Dermis microvascular lymphatic vessel endothelial cell (primary cell): ENCODE data around the gene TLL2. TPM values are rescaled to one million over a fixed set of nuclear protein-coding genes. Genes with fewer than 3 reads are reported as not detected.

Experiments
- DNase-seq, 2 donors: peaks; one replicate each; pipeline versions ENCODE4 v3.0.0 to v3.0.0-alpha.2; 2010; ENCODE audit warnings: low read depth in 2 of 2
- total RNA-seq: library from RNA; depleted of rRNA; stranded (reverse); fragments of >200 nt; gene quantifications from 2 replicates; pipeline ENCODE4 v1.2.1, GENCODE V29; 2014

TLL2 gene
- total RNA-seq, 1 donor from 2014 or later, result under 0.01 TPM

DNA sequence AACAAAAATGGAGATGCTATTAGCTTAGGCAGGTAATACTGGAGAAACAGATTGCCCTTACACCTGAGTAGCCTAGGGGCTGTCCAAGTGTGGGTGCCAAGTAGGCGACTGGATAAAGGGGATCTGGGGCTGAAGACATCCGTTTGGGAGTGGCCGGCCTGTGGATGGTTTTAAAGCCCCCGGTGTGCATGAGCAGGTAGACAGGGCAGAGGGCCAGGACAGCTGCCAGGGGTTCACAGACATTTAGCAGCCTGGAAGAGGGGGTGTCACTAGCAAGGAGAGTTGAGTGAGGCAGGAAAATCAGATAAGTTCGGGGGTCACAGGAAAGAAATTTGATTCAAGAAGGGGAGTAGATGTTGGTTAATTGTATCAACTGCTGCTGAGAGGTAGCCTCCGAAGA is 153.4 kb downstream of the TLL2 start:
- no peak for DNase-seq

DNA sequence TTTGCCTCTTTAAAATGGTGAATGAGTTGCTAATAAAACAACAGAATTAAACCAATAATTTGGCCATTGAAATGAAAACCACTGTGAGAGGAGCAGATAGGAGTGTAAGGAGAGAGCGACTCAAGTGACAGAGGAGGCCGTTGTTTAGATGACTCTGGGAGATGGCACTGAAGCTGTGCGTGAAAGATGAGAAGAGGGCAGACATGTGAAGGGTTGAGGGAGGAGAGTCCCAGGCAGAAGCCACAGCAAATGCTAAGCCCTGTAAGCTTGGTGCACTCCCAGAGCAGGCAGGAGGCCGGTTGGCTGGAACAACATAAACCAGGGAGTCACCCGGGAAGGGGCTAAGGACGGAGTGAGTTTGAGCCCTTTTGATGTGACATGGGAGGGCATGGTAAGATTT is 154.1 kb downstream of the TLL2 start:
- no peak for DNase-seq

DNA sequence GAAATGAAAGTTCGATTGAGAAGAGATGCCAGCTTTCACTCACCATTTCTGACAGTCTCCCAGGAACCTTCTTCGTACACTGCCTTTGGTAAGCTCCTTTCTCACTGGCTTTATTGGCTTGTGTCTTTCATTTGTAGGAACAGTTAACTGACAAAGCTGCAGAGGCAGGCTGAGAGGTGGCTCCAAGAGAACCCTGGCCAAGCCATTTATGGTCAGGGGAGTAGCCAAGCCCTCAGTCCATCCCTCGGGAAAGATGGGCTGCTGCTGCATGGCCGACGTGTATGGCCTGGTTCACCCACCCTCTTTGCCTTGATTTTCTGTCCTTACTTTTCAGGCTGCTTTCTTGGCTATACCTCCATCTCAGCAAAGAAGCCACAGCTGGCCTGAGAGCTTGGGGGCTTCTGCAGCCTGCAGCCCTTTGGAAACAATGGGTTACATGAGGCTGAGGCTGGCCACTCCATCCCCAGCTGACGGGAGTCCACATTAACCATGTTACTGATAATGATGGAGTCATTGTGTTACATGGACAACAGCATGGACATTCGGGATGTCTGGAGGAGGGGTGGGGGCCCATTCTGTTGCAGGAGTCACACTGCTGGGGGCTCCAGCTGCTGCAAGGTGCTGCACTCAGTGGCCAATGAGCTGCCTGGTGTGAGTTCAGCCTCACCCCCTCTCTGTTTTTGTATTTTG is 154.7 kb downstream of the TLL2 start, which contains the start of gene OPALIN:
Gene OPALIN, minus strand, starts transcription at position 152 of the 690 bp plus-strand sequence. Its CDS starts 106 bp downstream, at position 46.
- DNase-seq, result no peak

DNA sequence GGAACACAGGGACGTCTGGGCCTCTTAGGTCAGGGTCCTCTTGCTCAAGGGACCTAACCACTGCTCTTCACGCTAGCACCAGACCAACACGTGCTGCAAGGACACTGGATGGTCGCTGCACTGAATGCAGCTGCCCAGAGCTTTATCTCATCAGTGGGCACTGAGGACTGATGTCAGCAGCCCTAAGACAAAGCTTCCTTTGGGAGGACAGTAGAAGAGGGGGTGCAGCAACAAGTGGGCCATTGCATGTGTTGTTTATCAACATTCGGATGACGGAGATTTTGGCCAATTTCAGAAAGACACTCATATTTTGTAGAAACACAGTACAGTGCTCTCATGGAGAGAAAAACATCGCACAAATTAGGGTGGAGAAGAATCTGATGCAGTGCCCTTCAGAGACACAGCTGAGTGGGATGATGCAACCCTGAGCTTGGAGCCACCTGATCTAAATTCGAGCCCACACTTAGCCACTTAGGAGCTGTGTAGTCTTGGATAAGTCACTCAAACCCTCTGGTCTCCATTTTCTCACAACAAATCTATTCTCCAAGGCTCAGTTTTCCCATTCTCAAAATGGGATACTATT is 156.6 kb downstream of the TLL2 start:
- no peak for DNase-seq

DNA sequence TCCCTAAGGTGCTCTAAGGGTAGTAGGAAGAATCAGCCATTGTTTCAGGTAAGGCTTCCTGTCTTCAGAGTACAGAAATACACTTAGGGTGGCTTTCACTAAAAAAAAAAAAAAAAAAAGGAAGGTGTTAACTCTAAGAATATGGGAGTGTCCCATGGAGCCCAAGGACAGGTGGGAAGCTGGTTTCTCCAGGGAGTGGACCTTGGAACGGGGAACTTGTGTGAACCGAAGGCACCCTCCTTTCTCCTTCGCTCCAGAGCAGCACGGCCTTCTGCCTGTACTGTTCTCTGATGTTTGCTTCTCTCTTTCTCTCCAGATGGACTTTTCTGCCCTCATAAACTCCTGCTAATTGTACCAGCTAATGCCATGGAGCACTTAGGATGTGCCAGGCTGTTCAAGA is 161.1 kb downstream of the TLL2 start:
- DNase-seq, result no peak

DNA sequence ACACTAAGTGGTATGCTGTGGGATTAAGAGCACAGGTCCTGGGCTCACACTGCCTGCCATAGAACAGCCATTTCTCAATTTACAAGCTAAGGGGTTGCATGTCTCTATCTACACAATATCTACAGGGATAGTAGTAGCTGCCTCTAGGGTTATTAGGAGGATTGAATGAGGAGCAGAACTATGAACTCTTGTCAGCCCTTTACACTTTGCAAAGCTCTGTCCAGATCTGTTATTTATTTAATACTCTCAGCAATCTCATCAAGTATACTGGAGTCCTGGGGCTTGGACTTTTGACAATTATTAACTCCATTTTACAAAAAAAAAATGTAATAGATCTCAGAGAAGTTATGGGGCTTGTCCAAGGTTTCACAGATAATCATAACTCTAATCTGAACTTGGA is 161.7 kb downstream of the TLL2 start:
- DNase-seq, result no peak

DNA sequence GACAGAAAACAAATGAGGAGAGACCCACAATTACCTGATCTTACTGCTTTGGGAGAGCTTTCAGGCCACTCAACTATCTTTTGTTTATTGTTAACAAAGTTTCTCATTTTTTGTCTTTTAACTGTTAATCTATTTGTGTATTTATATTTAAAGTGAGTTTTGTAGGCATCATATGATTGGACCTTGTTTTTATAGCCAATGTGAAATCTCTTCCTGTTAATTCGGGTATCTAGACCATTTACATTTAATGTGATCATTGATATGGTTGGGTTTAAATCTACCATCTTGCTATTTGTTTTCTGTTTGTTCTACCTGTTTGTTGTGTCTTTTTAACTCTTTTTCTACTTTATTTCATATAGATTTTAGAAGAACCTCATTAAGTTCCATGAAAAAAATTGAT is 167.4 kb downstream of the TLL2 start:
- no peak for DNase-seq

DNA sequence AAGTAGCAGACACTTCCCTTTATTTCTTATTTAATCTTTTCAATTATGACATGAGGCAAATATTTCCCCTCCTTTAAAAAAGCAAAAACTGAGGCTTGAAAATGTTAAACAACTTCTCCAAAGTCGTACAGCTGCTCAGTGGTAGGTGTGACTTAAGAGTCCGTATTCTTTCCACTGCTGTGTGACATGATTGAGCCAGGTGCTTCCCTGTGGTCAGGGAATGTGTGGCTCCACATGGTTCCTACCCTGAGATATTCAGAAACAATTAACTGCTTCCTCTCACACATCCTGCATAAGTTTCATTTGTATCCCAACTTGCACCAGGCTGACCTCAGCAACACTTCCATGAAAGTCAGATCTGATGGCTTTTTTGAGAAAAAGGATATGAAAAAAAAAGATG is 168.5 kb downstream of the TLL2 start:
- no peak for DNase-seq

DNA sequence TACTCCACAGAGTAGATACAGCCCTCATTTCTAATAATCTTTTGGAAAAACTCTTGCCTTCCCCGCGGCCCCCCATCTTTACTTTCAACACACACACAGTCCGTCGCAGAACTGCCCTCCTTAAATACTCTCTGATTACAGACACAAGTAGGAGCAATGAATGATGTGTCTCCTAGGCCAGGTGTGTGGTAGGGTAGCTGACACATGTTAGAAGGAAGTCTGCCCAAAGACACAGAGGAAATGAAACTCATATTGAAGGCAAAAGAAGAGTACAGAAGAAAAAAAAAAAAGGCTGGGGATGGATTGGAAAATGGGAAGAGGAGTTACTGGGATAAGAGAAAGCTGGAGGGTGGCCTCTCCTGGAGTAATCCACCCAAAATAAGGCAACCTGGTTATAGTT is 169.5 kb downstream of the TLL2 start:
- DNase-seq, result no peak

DNA sequence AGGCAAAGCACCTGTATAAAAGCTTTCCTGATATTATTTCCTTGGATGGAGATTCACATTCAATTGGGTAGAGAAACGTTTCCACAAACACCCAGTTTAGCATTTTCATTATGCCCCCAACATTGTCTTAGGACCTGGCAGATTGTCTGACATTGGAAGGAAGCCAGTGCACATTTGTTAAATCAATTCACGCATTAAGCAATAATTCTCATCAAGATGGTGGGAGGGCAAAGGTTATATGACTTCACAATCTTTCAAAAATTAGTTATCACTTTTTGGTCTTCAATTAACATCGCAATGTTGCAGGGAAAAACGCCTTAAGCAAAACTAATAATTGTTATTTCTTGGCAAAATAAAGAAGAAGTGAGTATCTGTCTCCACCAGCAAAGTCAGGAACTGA is 171.3 kb downstream of the TLL2 start:
- DNase-seq, result no peak

DNA sequence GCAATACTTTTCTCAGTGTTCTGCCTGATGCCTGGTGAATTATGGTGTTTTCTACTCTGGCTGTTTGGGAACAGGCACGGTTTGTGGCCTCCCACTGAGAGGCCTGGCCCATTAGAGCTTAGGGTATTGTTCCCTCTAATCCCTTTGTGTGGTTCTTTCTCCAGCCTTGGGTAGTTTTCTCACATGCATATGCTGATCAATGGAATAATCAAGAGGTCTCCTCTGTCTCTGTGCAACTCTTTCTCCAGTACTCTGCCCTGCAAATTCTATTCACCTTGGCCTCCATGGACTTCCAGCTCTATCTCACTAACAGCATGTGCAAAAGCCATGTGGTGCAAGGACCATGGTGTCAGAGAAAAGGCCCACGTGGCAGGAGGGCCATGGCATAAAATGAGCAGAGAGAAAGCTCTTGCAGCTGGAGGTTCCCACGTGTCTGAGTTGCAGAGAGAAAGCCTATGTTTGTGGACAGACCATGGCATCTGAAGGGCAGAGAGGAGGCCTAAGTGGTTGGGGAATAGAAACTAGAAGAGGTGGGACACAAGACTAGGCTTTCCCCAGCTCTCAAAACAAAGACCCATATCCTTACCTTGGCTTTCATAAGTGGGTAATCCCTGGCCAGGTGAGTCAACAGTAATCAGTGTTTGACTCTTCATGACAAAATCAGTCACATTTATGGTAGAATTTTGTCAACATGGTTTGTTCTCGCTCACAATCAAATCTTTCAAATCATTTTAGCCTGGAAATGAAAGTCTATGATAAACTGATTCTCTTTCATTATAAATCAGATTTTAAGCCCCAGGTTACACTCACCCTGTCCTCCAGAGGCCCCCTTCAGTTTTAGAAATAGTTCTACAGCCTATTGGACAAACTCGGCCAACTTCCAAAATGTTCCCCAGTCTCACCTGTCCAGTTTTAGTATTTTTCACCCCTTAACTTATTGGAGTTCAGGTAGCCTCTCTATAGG is 172.2 kb downstream of the TLL2 start:
- DNase-seq, result no peak

DNA sequence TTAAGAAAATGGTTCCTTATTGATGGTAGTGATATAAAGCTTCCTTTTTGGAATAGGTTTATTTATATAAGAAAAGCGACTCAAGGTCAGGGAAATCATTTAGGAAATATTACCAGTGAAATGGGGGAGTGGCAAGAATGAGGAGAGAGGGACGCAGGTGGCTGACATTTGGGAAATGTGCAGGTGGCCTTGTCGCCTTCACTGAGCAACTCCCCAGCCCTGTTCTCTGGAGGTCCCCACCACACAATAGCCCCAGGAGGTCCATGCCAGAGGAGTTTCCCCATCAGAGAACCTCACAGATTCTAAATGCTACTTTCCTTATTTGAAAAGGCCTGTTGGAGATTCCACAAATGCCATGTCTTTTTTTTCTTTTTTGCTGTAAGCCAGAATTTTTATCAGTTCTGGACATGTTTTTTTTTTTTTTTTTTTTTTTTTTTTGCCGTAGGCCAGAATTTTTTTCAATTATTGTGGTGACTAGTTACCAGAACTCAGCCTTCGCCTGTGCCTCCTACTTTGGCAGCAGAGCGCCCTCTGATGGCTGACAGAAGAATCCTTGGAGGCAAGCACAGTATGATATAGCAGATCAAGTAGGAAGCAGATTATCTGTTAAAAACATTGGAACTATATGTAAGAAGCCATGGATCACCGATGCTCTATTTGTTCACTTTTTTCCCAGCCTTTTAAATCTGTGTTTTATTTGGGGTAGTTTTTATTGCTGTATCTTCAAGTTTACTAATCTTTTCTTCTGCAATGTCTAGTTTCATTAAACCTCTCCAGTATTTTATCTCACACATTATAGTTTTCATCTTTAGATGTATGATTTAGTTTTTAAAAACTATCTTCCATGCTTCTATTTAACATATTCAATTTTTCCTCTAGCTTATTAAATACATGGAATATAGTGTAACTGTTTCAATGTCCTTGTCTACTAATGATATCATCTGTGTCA is 173.5 kb downstream of the TLL2 start:
- DNase-seq, result peak; percentile 33 to 76

DNA sequence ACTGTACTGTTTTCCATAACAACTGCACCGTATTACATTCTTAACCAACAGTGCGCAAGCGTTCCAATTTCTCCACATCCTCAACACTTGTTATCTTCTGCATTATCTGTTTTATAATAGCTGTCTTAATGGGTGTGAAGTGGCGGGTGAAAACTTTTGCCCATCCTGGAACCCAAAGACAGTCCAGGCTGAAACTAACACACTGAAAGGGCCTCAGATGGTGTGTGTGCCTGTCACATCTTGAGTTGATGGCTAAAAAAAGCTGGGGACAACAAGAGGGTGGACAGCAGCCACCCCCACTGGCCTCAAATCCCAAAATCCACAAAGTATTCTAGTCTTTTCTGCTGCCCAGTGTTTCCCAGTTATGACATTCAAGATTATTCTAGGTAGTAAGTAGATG is 174.3 kb downstream of the TLL2 start:
- DNase-seq, result no peak

DNA sequence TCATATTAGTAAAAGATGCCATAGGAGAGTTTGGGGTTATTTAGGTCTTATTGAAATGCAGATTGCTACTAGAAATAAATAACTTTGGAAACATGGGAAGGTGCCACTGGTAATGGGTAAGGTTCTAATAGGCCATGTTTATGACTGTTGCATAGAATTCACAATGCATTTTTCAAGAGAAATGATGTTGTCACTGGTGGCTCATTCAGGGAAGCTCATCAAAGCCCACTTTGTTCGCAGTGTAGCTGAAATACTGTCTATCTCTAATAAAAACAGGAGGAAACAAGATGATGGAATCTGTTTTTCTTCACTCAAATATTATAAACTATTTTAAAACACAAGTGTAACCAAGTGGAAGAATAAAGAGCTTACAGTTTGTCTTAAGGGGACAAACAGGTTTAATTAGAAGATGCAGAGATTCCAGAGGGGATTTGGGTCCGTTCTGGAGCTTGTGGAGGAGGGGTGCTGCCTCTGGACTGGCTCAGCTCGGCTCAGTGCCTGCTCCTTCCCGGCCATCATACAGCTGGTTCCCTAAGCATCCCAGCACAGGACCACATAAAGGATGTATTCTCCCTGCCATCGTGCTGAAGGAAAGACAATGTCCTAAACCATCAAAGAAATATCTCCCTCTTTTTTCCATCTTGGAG is 175.3 kb downstream of the TLL2 start:
- DNase-seq, result no peak

DNA sequence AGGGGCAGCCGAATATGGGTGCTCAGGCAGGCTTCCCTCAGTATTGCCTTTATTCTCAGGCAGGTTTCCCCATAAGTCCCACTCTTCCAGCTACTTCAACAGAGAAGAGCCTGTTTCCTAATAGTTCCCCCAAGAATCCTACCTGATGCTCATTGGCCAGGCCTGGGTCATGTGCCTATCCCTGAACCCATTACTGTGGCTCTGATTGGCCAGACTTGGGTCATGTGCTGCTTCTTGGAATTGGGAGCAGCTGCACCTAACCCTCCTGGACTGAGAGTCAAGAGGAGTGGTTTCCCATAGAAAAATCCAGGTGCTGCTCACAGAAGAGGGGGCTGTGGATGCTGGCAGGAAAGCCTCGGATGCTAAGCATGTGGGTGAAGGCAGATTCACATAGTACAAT is 176.6 kb downstream of the TLL2 start:
- DNase-seq, result no peak

DNA sequence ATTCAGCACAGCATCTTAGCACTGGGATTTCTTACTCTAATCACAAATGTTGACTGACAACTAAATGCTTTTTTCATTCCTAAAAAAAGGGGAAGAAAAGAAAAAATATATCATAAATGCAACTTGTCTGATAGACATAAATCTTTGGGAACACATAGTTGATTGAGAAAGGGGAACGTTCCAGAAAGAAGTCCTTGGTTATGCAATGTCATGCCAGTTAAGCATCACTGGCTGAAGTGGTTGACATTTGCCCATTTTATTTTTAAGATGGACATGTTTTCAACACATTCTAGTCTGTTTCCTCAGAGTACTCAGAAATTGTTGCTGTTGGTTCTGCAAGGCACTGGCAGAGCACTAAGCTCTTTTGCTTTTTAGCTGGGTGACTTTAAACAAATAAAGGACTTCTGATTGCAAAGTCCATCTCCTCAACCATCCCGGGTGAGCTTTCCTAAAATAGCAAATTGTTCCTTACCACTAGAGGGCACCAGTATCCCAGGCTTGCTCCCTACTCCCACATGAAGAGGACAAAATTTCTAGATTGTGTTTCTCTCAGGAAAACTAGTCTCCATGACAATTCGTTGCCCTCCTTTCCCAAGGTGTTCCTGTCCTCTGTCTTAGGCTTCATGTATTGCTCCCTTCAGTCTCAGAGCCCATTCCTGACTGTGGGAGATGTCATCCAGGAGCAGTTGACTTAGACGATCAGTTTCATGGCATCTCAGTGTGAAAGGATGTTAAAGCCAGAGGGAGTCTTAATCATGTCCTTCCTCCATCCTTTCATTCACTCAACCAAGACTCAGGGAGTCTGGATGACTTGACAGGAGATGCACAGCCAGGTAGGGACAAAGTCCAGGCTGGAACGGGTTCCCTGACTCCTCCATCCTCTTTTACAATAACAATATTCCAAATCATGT is 178.9 kb downstream of the TLL2 start:
- peak; percentile 5 to 40 for DNase-seq

DNA sequence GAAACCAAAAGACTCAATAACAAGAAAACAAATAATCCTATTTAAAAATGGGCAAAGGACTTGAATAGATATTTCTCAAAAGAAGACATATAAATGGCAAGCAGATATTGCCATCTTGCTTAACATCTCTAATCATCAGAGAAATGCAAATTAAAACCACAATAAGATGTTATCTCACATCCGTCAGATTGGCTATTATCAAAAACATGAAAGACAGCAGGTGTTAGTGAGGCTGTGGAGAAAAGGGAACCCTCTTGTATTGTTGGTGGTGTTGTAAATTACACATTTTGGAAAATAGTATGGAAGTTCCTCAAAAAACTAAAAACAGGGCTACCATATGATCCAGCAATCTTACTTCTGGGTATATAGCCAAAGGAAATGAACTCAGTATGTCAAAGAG is 180.6 kb downstream of the TLL2 start:
- no peak for DNase-seq

DNA sequence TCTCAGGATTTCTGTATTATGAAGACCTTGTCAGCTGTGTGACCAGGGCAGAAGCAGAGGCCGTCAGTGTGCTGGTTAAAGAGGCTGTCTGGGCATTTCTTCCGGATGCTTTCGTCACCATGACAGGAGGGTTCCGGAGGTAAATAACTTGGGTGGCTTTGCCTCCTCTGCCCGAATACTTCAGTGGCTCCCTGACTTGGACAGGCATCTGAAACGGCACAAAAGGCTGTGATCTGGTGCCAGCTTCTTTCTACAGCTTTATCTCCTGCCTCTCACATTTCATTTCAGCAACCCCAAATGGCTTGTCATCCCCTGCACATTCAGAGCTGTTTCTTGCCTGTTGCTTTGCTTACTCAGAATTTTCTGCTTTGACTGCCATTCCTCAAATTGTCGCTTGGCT is 186.3 kb downstream of the TLL2 start:
- DNase-seq, result no peak

DNA sequence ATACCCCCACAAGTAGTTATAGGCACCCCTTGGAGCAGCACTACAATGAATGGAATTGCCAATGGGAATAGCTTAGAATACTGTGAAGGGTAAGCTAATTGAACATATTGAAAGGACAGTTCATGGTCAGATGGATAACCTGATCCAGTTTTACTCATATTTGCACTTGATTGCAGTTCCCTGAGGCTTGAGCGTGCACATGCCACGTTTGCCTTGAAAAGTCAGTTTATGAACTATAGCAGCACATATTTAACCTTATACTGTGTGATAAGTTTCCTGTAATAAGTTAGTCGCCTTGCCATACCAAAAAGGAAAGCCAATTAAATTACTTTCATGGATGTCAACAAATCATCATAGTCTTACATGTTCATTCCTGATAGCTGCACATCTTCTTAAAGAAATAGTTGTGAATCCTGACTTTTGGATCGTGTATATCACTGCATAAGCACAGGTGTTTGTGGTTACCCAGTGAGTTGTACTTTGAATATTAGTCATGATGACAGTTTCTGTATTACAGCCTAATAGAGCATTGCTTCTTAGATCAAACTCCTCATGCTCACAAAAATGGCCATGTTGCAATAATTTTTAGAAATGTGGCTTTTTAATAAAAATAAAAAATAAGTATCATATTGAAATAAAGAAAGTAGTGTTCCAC is 187.9 kb downstream of the TLL2 start:
- DNase-seq, result no peak
